ENCODE results near the gene CGRRF1. TPM values are rescaled to one million over a fixed set of nuclear protein-coding genes. Genes with fewer than 3 reads are reported as not detected.

The CGRRF1 gene
- total and polyA plus RNA-seq, 3 donors from 2014 or later: 29.4 to 79.6 (median 31.4) TPM

DNA sequence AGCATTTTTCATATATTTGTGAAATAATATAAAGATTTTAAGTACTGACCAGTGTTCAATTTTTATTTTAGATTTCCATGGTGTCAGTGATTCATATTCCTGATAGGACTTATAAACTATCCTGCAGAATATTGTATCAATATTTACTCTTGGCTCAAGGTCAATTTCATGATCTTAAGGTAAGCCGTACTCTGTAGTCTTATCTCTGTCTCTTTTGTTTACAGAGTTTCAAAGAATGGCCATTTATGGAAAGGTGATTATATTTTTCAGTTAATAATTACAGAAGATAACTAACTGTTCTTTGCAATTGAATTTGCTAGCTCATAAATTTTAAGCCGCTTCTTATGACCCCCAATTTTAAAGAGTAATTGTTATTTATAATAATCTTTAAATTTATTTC is 27.9 kb downstream of the CGRRF1 start:
- TF ChIP-seq POLR2A (IDR thresholded peaks at IDR 0.05): no peak
- TF ChIP-seq, protein P1, sequence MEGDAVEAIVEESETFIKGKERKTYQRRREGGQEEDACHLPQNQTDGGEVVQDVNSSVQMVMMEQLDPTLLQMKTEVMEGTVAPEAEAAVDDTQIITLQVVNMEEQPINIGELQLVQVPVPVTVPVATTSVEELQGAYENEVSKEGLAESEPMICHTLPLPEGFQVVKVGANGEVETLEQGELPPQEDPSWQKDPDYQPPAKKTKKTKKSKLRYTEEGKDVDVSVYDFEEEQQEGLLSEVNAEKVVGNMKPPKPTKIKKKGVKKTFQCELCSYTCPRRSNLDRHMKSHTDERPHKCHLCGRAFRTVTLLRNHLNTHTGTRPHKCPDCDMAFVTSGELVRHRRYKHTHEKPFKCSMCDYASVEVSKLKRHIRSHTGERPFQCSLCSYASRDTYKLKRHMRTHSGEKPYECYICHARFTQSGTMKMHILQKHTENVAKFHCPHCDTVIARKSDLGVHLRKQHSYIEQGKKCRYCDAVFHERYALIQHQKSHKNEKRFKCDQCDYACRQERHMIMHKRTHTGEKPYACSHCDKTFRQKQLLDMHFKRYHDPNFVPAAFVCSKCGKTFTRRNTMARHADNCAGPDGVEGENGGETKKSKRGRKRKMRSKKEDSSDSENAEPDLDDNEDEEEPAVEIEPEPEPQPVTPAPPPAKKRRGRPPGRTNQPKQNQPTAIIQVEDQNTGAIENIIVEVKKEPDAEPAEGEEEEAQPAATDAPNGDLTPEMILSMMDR (IDR thresholded peaks at IDR 0.05): no peak
- Histone ChIP-seq H3K27me3 (no peaks in the 10 kb centered on the region), H3K4me1 (no peaks in the 10 kb centered on the region), H3K9me3 (no peaks in the 10 kb centered on the region), H3K4me3 (no peak overlapping the region), H3K36me3 (ENCODE audit: low read depth, missing control alignments) (no peaks in the 10 kb centered on the region), H3K27ac (no peak overlapping the region)
- WGBS, 2 donors: 74 to 90% methylated on average over 2 of the region's 2 CpGs
- no peak for DNase-seq
- intact Hi-C loops (cut with DNase I; ENCODE audit: low total_unique reads): no loop called here

DNA sequence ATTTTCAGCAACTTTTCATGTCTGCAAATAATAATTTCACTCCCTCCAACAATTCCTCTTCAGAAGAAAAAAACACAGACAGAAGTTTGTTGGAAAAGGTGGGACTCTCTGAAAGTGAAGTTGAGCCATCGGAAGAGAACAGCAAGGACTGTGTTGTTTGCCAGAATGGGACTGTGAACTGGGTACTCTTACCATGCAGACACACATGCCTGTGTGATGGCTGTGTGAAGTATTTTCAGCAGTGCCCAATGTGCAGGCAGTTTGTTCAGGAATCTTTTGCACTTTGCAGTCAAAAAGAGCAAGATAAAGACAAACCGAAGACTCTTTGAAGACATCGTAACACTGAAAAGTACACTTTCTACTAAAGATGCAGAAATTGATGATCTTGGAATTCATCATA is 28.3 kb downstream of the CGRRF1 start:
- no peaks in the 10 kb centered on the region for H3K36me3 ChIP-seq (ENCODE audit: low read depth, missing control alignments)
- H3K9me3 ChIP-seq: no peaks in the 10 kb centered on the region
- H3K4me1 ChIP-seq: no peaks in the 10 kb centered on the region
- WGBS, 2 donors: 90 to 93% methylated on average over 3 of the region's 3 CpGs
- H3K4me3 ChIP-seq: no peak overlapping the region
- intact Hi-C loops (cut with DNase I; ENCODE audit: low total_unique reads): no loop called here
- TF ChIP-seq POLR2A (IDR thresholded peaks at IDR 0.05): no peak
- TF ChIP-seq, protein P1 (IDR thresholded peaks at IDR 0.05): no peak
- H3K27ac ChIP-seq: no peak overlapping the region
- DNase-seq: no peak
- H3K27me3 ChIP-seq: no peaks in the 10 kb centered on the region

DNA sequence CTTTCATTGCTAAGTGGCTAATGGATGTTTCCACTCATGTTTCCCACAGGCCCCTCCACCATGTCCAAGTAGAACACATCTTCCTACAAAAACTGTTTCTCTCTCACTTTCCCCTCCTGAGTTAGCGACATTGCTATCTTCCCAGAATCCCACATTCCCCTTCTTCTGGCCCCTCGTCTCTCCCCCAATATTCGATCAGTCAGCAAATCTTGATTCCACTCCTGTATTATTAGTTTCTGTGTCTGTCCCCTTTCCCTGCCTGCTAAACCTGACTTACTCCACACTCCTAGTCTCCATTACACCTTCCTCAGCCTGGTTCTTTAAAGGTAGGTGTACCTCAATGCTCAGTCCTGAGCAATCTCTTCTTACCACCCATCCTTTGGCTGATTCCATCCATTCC is 37.9 kb downstream of the CGRRF1 start:
- Histone ChIP-seq H3K27ac (no peak overlapping the region), H3K4me1 (no peaks in the 10 kb centered on the region), H3K4me3 (no peak overlapping the region), H3K36me3 (ENCODE audit: low read depth, missing control alignments) (no peaks in the 10 kb centered on the region), H3K9me3 (no peaks in the 10 kb centered on the region), H3K27me3 (no peaks in the 10 kb centered on the region)
- WGBS, 2 donors: 95% methylated on average over 3 of the region's 3 CpGs
- no peak for TF ChIP-seq POLR2A (IDR thresholded peaks at IDR 0.05)
- TF ChIP-seq, protein P1 (IDR thresholded peaks at IDR 0.05): no peak
- DNase-seq: no peak
- intact Hi-C loops (cut with DNase I; ENCODE audit: low total_unique reads): no loop called here

DNA sequence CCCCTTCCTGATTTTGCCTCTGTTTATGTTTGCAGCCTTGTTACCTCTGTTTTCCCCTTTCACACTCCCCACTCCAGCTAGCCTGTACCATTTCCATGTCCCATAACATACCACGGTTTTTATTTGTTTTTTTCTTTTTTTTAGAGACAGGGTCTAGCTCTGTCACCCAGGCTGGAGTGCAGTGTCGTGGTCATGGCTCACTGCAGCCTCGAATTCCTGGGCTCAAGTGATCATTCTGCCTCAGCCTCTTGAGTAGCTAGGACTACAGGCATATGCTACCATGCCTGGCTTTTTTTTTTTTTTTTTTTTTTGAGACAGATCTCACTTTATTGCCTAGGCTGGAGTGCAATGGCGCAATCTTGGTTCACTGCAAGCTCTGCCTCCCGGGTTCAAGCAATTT is 38.8 kb downstream of the CGRRF1 start:
- H3K27ac ChIP-seq: no peak overlapping the region
- no peak for DNase-seq

DNA sequence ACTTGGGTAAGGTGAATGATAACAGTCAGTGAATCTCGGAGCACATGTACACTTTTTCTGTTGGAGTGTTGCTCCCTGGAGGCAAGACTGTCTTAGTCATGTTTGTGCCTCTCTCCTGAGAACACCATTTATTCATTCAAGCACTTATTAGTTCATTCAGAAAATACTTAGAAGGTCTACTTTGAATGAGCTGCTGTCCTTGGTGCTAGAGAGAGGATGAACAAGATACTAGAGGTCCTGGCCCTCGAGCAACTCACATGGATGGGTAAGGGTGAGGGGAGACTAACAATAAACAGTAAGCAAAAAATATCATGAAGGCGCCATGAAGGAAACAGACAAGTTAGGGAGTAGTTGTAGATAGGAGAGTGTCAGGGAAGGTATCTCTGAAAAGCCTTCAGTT is 40.2 kb downstream of the CGRRF1 start:
- no peak for DNase-seq
- H3K36me3 ChIP-seq (ENCODE audit: low read depth, missing control alignments): no peaks in the 10 kb centered on the region
- no peak overlapping the region for H3K4me3 ChIP-seq
- H3K27ac ChIP-seq: no peak overlapping the region
- no peaks in the 10 kb centered on the region for H3K27me3 ChIP-seq
- intact Hi-C loops (cut with DNase I; ENCODE audit: low total_unique reads): no loop called here
- TF ChIP-seq, protein P1 (IDR thresholded peaks at IDR 0.05): no peak
- no peak for TF ChIP-seq POLR2A (IDR thresholded peaks at IDR 0.05)
- 86 to 91% methylated on average over 3 of the region's 3 CpGs for WGBS, 2 donors
- no peaks in the 10 kb centered on the region for H3K9me3 ChIP-seq
- no peaks in the 10 kb centered on the region for H3K4me1 ChIP-seq

More for the DNA sequence above, 38.8 kb downstream of the CGRRF1 start:
- TF ChIP-seq, protein P1 (IDR thresholded peaks at IDR 0.05): no peak
- no peak for TF ChIP-seq POLR2A (IDR thresholded peaks at IDR 0.05)
- H3K27me3 ChIP-seq: no peaks in the 10 kb centered on the region
- no peak overlapping the region for H3K4me3 ChIP-seq
- 87 to 93% methylated on average over 5 of the region's 5 CpGs for WGBS, 2 donors
- no peaks in the 10 kb centered on the region for H3K9me3 ChIP-seq
- no peaks in the 10 kb centered on the region for H3K36me3 ChIP-seq (ENCODE audit: low read depth, missing control alignments)
- H3K4me1 ChIP-seq: no peaks in the 10 kb centered on the region
- intact Hi-C loops (cut with DNase I; ENCODE audit: low total_unique reads): no loop called here

All from testis (tissue), 3 donors.